Osteoblast (primary cell): ENCODE results near the gene RAP1GAP. TPM values are rescaled to one million over a fixed set of nuclear protein-coding genes. Genes with fewer than 3 reads are reported as not detected.

ENCODE experiments used
- DNase-seq: peaks from one replicate; pipeline ENCODE4 v3.0.0; 2011; ENCODE audit warnings: low spot score, mixed read lengths; ENCODE audit not compliant: insufficient read length; ENCODE audit errors: missing footprints
- H2AFZ ChIP-seq: 2 replicates; pipeline ENCODE4 v1.6.0; 2011; ENCODE audit warnings: mild to moderate bottlenecking, low read length
- H3K27ac ChIP-seq: 2 replicates; pipeline ENCODE4 v1.5.1; 2011; ENCODE audit warnings: mild to moderate bottlenecking, low read depth, low read length, moderate library complexity
- H3K27me3 ChIP-seq: 2 replicates; pipeline ENCODE4 v1.6.0; 2012; ENCODE audit warnings: mild to moderate bottlenecking, control low read depth, inconsistent platforms, low read length, moderate library complexity; ENCODE audit not compliant: insufficient read depth
- H3K36me3 ChIP-seq: 2 replicates; pipeline ENCODE4 v1.5.1; 2011; ENCODE audit warnings: mild to moderate bottlenecking, low read length, control low read depth, moderate library complexity; ENCODE audit not compliant: insufficient read depth
- H3K4me1 ChIP-seq: 2 replicates; pipeline ENCODE4 v1.5.1; 2011; ENCODE audit warnings: mild to moderate bottlenecking, low read length, control low read depth, moderate library complexity; ENCODE audit not compliant: insufficient read depth
- H3K4me2 ChIP-seq: 2 replicates; pipeline ENCODE4 v1.6.0; 2011; ENCODE audit warnings: mild to moderate bottlenecking, low read length; ENCODE audit not compliant: insufficient read depth
- H3K4me3 ChIP-seq: fragments of 200-600 bp; sonication (generic); 3 replicates; pipeline ENCODE4 v1.5.1; 2012; ENCODE audit warnings: mild to moderate bottlenecking, low read length, inconsistent platforms; ENCODE audit not compliant: insufficient read depth
- H3K79me2 ChIP-seq: 2 replicates; pipeline ENCODE4 v1.6.0; 2012; ENCODE audit warnings: mild to moderate bottlenecking, low read length, control low read depth, inconsistent platforms; ENCODE audit not compliant: insufficient read depth
- H3K9me3 ChIP-seq: 2 replicates; pipeline ENCODE4 v1.5.1; 2011; ENCODE audit warnings: low read depth, low read length, control low read depth
- H4K20me1 ChIP-seq: 2 replicates; pipeline ENCODE4 v1.6.0; 2012; ENCODE audit warnings: mild to moderate bottlenecking, low read length, control low read depth; ENCODE audit not compliant: insufficient read depth
- total RNA-seq: library from RNA; depleted of rRNA; stranded (reverse); fragments of >200 nt; gene quantifications from 2 replicates; pipeline ENCODE4 v1.2.3, GENCODE V29; 2012
- TF ChIP-seq, protein P1 (sequence below): IDR thresholded peaks from 2 replicates; pipeline ENCODE4 v1.5.1; 2011; ENCODE audit warnings: mild to moderate bottlenecking, low read depth, low read length, moderate library complexity; ENCODE audit errors: extremely low read depth

Gene RAP1GAP
- total RNA-seq, 1 donor, result under 0.01 TPM

DNA sequence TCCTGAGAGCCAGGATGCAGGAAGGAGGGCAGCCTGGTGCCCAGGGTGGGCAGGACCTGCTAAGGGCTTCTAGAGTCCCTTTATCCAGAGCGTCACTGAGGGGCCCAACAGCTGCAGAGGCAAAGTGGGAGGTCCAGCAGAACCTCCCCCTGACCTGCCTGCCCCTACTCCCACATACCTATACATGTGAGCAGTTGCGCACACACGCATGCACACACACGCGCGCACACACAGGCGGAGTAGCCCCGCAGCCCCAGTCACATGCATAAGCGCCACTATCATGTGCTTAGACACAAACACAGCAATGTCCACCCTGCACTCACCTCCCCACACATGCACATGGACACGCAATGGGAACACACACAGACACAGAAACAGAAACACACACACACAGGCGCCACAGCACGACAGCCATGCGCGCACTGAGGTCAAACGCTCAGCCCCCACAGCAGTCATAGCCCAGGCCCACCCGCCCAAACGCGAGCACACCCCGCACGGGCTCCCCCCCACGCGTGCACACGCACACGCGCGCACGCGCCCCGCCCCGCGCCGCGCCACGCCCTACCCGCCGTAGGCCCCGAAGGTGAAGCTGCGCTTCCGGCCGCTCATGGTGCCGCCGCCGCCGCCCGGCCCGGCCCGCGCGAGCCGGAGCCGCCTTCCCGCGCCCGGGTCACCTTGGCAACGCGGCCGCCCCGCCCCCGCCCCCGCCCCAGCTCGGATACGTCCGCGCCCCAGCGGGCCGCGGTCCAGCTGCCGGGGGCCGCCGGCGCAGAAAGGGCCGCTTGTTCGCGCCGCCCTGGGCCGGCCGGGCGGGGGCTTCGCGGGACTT lies 17.7 kb downstream of the RAP1GAP start:
- peak overlapping the region; percentile 24 for H3K4me2 ChIP-seq
- H3K4me1 ChIP-seq, result no peaks in the 10 kb centered on the region
- H3K79me2 ChIP-seq, result no peaks in the 10 kb centered on the region
- no peak overlapping the region for H3K27ac ChIP-seq
- H3K36me3 ChIP-seq, result no peaks in the 10 kb centered on the region
- TF ChIP-seq, protein P1, sequence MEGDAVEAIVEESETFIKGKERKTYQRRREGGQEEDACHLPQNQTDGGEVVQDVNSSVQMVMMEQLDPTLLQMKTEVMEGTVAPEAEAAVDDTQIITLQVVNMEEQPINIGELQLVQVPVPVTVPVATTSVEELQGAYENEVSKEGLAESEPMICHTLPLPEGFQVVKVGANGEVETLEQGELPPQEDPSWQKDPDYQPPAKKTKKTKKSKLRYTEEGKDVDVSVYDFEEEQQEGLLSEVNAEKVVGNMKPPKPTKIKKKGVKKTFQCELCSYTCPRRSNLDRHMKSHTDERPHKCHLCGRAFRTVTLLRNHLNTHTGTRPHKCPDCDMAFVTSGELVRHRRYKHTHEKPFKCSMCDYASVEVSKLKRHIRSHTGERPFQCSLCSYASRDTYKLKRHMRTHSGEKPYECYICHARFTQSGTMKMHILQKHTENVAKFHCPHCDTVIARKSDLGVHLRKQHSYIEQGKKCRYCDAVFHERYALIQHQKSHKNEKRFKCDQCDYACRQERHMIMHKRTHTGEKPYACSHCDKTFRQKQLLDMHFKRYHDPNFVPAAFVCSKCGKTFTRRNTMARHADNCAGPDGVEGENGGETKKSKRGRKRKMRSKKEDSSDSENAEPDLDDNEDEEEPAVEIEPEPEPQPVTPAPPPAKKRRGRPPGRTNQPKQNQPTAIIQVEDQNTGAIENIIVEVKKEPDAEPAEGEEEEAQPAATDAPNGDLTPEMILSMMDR, result no peak
- H3K27me3 ChIP-seq, result peaks cover 28% of the 10 kb centered on the region
- peaks cover 3% of the 10 kb centered on the region for H4K20me1 ChIP-seq
- no peak overlapping the region for H2AFZ ChIP-seq
- H3K4me3 ChIP-seq, result no peak overlapping the region
- no peaks in the 10 kb centered on the region for H3K9me3 ChIP-seq
- peak; percentile 89 for DNase-seq

GRCh38 chr1:21650400-21650799 lies 18.8 kb downstream of the RAP1GAP start:
- Histone ChIP-seq H3K9me3 (no peaks in the 10 kb centered on the region), H3K27me3 (peaks cover 28% of the 10 kb centered on the region), H3K4me3 (no peak overlapping the region), H3K4me2 (no peak overlapping the region), H4K20me1 (peaks cover 3% of the 10 kb centered on the region), H2AFZ (no peak overlapping the region), H3K4me1 (no peaks in the 10 kb centered on the region), H3K79me2 (no peaks in the 10 kb centered on the region), H3K36me3 (no peaks in the 10 kb centered on the region), H3K27ac (no peak overlapping the region)
- DNase-seq, result no peak
- TF ChIP-seq, protein P1, result no peak

GRCh38 chr1:21649315-21649714 lies 19.8 kb downstream of the RAP1GAP start:
- Histone ChIP-seq H3K9me3 (no peaks in the 10 kb centered on the region), H3K4me3 (no peak overlapping the region), H2AFZ (no peak overlapping the region), H4K20me1 (peaks cover 3% of the 10 kb centered on the region), H3K36me3 (no peaks in the 10 kb centered on the region), H3K27ac (no peak overlapping the region), H3K4me2 (no peak overlapping the region), H3K4me1 (no peaks in the 10 kb centered on the region), H3K79me2 (no peaks in the 10 kb centered on the region), H3K27me3 (peaks cover 28% of the 10 kb centered on the region)
- TF ChIP-seq, protein P1, result no peak
- DNase-seq, result no peak

DNA sequence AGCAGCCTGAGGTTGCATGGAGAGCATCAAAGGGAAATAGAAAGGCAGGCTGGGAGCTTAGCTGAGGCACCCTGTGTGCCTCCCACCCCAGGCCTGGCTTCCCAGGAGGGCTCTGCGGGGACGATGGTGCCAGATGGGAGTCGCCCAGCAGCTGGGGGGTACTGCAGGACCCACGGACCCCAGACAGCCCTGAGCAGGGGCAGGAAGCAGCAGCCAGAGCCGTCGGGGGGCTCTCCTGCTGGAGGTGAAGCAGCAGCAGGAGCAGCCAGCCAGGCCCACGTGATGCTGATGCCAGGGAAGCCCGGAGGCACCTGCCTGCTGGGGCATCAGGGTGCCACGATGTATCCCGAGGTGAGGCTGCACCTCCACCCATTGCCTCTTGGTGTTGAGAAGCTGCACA lies 20.4 kb downstream of the RAP1GAP start:
- Histone ChIP-seq H3K27ac (no peak overlapping the region), H4K20me1 (peaks cover 3% of the 10 kb centered on the region), H3K4me2 (no peak overlapping the region), H3K27me3 (peaks cover 28% of the 10 kb centered on the region), H3K36me3 (no peaks in the 10 kb centered on the region), H3K4me3 (no peak overlapping the region), H3K4me1 (no peaks in the 10 kb centered on the region), H2AFZ (no peak overlapping the region), H3K9me3 (no peaks in the 10 kb centered on the region), H3K79me2 (no peaks in the 10 kb centered on the region)
- no peak for DNase-seq
- TF ChIP-seq, protein P1, result no peak
